ENCODE measurements around the gene ALLC. TPM values are rescaled to one million over a fixed set of nuclear protein-coding genes. Genes with fewer than 3 reads are reported as not detected.

The ALLC gene
- total and polyA plus RNA-seq, 10 donors, result not detected

GRCh38 chr2:3739313-3739712 lies 81.3 kb downstream of the ALLC start:
- Histone ChIP-seq H3K27ac (no peak overlapping the region), H3K36me3 (no peaks in the 10 kb centered on the region), H3K4me1 (no peaks in the 10 kb centered on the region), H3K9me3 (no peaks in the 10 kb centered on the region), H3K4me3 (no peak overlapping the region), H3K27me3 (replicated peaks in 1 of 7) (no peaks in the 10 kb centered on the region)
- DNase-seq, result peak; percentile 72
- 90 to 98% (median 95%) methylated on average over 19 of the region's 19 CpGs for WGBS, 5 donors
- intact Hi-C loops (cut with DNase I; ENCODE audit: low total_unique reads), result no loop called here
- TF ChIP-seq POLR2A (IDR thresholded peaks at IDR 0.05) (no peak), POLR2AphosphoS5 (IDR thresholded peaks at IDR 0.05) (no peak)
- TF ChIP-seq, protein P1, sequence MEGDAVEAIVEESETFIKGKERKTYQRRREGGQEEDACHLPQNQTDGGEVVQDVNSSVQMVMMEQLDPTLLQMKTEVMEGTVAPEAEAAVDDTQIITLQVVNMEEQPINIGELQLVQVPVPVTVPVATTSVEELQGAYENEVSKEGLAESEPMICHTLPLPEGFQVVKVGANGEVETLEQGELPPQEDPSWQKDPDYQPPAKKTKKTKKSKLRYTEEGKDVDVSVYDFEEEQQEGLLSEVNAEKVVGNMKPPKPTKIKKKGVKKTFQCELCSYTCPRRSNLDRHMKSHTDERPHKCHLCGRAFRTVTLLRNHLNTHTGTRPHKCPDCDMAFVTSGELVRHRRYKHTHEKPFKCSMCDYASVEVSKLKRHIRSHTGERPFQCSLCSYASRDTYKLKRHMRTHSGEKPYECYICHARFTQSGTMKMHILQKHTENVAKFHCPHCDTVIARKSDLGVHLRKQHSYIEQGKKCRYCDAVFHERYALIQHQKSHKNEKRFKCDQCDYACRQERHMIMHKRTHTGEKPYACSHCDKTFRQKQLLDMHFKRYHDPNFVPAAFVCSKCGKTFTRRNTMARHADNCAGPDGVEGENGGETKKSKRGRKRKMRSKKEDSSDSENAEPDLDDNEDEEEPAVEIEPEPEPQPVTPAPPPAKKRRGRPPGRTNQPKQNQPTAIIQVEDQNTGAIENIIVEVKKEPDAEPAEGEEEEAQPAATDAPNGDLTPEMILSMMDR (IDR thresholded peaks at IDR 0.05 in 8 of 11, conservative IDR thresholded peaks at IDR 0.05 in 3 of 11), result no peak

DNA sequence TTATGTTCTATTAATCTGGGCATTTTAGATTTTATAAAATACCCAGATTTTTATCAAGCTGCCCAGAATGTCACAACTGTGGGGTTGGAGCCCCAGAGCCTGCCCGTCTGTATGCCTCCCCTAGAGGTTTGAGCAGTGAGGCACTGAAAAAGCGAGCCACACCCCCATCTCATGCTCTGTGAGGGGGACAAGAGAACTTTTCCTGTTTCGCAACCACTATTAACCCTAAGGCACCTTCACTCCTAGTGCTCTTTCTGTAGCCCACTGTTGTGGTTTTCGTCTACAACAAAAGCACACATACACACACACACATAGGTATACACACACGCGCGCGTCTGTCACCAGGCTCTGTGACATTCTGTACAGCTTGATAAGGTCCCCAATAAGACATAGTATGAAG lies 83.4 kb downstream of the ALLC start:
- Histone ChIP-seq H3K27ac (no peak overlapping the region), H3K36me3 (no peaks in the 10 kb centered on the region), H3K27me3 (replicated peaks in 1 of 7) (no peaks in the 10 kb centered on the region), H3K4me3 (no peak overlapping the region), H3K9me3 (no peaks in the 10 kb centered on the region), H3K4me1 (no peaks in the 10 kb centered on the region)
- 37 to 55% (median 45%) methylated on average over 8 of the region's 8 CpGs for WGBS, 5 donors
- TF ChIP-seq, protein P1 (IDR thresholded peaks at IDR 0.05 in 8 of 11, conservative IDR thresholded peaks at IDR 0.05 in 3 of 11), result no peak
- TF ChIP-seq POLR2A (IDR thresholded peaks at IDR 0.05) (no peak), POLR2AphosphoS5 (IDR thresholded peaks at IDR 0.05) (no peak)
- intact Hi-C loops (cut with DNase I; ENCODE audit: low total_unique reads), result no loop called here
- DNase-seq, result no peak

DNA sequence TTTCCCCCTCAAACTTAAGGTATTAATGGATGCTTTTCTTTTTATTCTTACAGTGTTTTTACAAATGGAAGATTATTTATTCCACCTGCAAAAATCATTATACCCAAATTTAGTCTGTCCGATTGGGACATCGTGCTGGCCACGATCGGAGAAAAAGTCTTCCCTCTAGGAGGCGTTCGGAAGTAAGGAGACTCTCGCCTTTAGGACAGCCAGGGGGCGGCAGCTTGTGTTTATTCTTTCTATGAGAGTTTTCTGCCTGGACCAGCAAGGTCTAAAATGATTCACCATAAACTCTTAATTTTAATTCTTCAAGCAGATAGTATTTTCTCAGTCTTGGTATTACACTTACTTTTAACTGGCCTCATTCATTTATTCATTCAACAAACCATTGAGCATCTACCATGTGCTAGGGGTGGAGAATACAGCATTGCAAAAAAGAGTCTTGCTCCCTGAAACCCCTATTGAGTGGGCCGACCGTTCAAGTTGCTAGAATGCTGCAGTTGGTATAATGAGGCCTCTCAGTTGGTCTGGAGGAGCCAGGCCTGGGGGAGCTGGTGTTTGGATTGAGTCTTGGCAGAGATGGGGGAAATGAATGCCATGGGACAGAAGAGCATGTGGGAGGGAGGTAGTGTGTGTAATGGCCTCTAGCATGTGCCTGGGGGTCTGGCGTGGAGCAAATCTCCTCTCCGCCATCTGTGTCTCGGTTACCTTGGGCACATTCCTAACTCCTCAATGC lies 84.0 kb downstream of the ALLC start:
- Histone ChIP-seq H3K36me3 (no peaks in the 10 kb centered on the region), H3K4me1 (no peaks in the 10 kb centered on the region), H3K27ac (no peak overlapping the region), H3K27me3 (replicated peaks in 1 of 7) (no peaks in the 10 kb centered on the region), H3K9me3 (no peaks in the 10 kb centered on the region), H3K4me3 (no peak overlapping the region)
- no peak for DNase-seq
- WGBS, 5 donors, result 87 to 94% (median 92%) methylated on average over 13 of the region's 13 CpGs
- TF ChIP-seq POLR2AphosphoS5 (IDR thresholded peaks at IDR 0.05), result no peak
- no peak for TF ChIP-seq POLR2A (IDR thresholded peaks at IDR 0.05)
- TF ChIP-seq, protein P1 (IDR thresholded peaks at IDR 0.05 in 8 of 11, conservative IDR thresholded peaks at IDR 0.05 in 3 of 11), result no peak
- intact Hi-C loops (cut with DNase I; ENCODE audit: low total_unique reads), result no loop called here

GRCh38 chr2:3742743-3743508 lies 84.9 kb downstream of the ALLC start:
- Histone ChIP-seq H3K9me3 (no peaks in the 10 kb centered on the region), H3K4me1 (no peaks in the 10 kb centered on the region), H3K36me3 (no peaks in the 10 kb centered on the region), H3K27me3 (replicated peaks in 1 of 7) (no peaks in the 10 kb centered on the region), H3K4me3 (no peak overlapping the region), H3K27ac (no peak overlapping the region)
- TF ChIP-seq, protein P1 (IDR thresholded peaks at IDR 0.05 in 8 of 11, conservative IDR thresholded peaks at IDR 0.05 in 3 of 11), result no peak
- no peak for TF ChIP-seq POLR2A (IDR thresholded peaks at IDR 0.05)
- no peak for TF ChIP-seq POLR2AphosphoS5 (IDR thresholded peaks at IDR 0.05)
- intact Hi-C loops (cut with DNase I; ENCODE audit: low total_unique reads), result no loop called here
- DNase-seq, result no peak
- 82 to 92% (median 83%) methylated on average over 5 of the region's 5 CpGs for WGBS, 5 donors
